OCI-LY1 (cell line): Measurements from ENCODE around the gene CDYL2.

Experiments
- EZH2 ChIP-seq: fragments of 200-600 bp; sonication (generic), shearing (Covaris generic); IDR thresholded peaks from 2 replicates; pipeline ENCODE4 v1.8.0; 2017; ENCODE audit warnings: borderline replicate concordance, mixed run types, mild to moderate bottlenecking, antibody characterized with exemption, low read length, moderate library complexity, mixed read lengths
- TF ChIP-seq, protein P1 (sequence below): fragments of 200-600 bp; sonication (generic), shearing (Covaris generic); IDR thresholded peaks from 2 replicates; pipeline ENCODE4 v1.5.1; 2017; ENCODE audit warnings: mild to moderate bottlenecking, antibody characterized with exemption, low read length, moderate library complexity, mixed read lengths

DNA sequence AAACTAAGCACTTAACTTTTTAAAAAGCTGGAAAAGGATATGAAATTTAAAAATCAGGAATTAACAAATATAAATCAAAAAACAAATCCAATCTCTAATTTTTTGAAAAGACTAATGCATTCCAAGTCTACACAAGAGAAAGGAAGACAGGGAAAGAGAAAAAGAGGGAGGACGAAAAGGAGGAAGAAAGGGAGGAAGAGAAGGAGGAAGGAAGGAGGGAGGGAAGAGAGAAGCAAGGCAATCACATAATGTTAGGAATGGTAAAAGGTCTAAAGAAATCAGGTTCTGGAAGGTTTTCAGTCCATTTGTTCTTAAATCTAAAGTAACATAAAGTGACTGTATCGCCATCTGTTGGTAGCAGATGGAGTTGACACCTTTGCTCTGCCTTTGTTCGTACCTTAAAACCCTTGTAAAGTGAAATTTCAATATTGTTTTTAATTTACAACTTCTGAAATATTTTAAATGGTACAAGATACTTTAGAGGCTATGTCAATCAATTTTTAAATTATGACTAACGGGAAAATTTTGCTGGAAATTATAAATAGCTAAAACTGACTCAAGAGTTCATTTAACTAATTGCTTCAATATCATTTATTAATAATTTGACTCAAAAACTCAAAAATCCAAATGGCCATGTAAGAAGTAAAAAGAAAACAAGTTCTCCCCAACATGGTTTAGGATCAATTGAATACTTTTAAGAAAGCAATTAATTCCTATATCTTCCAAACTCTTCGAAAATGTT is 20.4 kb upstream of the CDYL2 start:
- TF ChIP-seq, protein P1, sequence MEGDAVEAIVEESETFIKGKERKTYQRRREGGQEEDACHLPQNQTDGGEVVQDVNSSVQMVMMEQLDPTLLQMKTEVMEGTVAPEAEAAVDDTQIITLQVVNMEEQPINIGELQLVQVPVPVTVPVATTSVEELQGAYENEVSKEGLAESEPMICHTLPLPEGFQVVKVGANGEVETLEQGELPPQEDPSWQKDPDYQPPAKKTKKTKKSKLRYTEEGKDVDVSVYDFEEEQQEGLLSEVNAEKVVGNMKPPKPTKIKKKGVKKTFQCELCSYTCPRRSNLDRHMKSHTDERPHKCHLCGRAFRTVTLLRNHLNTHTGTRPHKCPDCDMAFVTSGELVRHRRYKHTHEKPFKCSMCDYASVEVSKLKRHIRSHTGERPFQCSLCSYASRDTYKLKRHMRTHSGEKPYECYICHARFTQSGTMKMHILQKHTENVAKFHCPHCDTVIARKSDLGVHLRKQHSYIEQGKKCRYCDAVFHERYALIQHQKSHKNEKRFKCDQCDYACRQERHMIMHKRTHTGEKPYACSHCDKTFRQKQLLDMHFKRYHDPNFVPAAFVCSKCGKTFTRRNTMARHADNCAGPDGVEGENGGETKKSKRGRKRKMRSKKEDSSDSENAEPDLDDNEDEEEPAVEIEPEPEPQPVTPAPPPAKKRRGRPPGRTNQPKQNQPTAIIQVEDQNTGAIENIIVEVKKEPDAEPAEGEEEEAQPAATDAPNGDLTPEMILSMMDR: peak; percentile 69
- no peak for TF ChIP-seq EZH2
